Tibial nerve (tissue), 4 donors: ENCODE data around the gene ASB3. TPM values are rescaled to one million over a fixed set of nuclear protein-coding genes. Genes with fewer than 3 reads are reported as not detected.

ENCODE experiments used
- DNase-seq, 2 donors: peaks; one replicate each; pipeline ENCODE4 v3.0.0-alpha.2; 2019; ENCODE audit warnings: low spot score in 2 of 2
- H3K27ac ChIP-seq, 4 donors: fragments of 200-600 bp; sonication (generic) in 3 of 4; one replicate each; pipeline ENCODE4 v1.5.1; 2017 to 2019; ENCODE audit warnings: mild to moderate bottlenecking in 1 of 4
- H3K27me3 ChIP-seq, 2 donors: fragments of 200-600 bp; sonication (generic) in 1 of 2; one replicate each; pipeline versions ENCODE4 v1.5.1 to v1.6.0; 2017 to 2019
- H3K36me3 ChIP-seq, 3 donors: fragments of 200-600 bp; sonication (generic); one replicate each; pipeline ENCODE4 v1.5.1; 2018 to 2019
- H3K4me1 ChIP-seq, 4 donors: fragments of 200-600 bp; sonication (generic) in 3 of 4; one replicate each; pipeline ENCODE4 v1.5.1; 2017 to 2019
- H3K4me3 ChIP-seq, 4 donors: fragments of 200-600 bp; sonication (generic) in 3 of 4; one replicate each; pipeline ENCODE4 v1.5.1; 2017 to 2019; ENCODE audit warnings: mild to moderate bottlenecking in 1 of 4, moderate library complexity in 1 of 4
- H3K9me3 ChIP-seq, 4 donors: fragments of 200-600 bp; sonication (generic) in 3 of 4; one replicate each; pipeline ENCODE4 v1.5.1; 2017 to 2019
- CTCF ChIP-seq, 5 experiments: fragments of 200-600 bp in 3 of 5; fragments of 450-650 bp in 2 of 5; sonication (generic) in 3 of 5; IDR thresholded peaks; one replicate each; pipeline ENCODE4 v1.5.1; 2016 to 2019; ENCODE audit warnings: antibody characterized with exemption in 5 of 5, mild to moderate bottlenecking in 3 of 5, moderate library complexity in 2 of 5
- EP300 ChIP-seq, 2 donors: sonication (generic); formaldehyde crosslinking; IDR thresholded peaks; one replicate each; pipeline ENCODE4 v1.6.1; 2017; ENCODE audit warnings: antibody characterized with exemption in 2 of 2, mild to moderate bottlenecking in 1 of 2
- POLR2A ChIP-seq, 2 donors: fragments of 450-650 bp; IDR thresholded peaks; one replicate each; pipeline ENCODE4 v1.6.1; 2017; ENCODE audit warnings: antibody characterized with exemption in 2 of 2, mild to moderate bottlenecking in 2 of 2, moderate library complexity in 2 of 2
- WGBS, 2 donors: methylation state at CpG; one replicate each; pipeline ENCODE4 v1.1.5; 2018; 5-methylcytosine and 5-hydroxymethylcytosine counted together
- total RNA-seq, 4 donors: library from RNA; depleted of rRNA; stranded (reverse); fragments of >200 nt; gene quantifications; one replicate each; pipeline ENCODE4 v1.1.0, GENCODE V29; 2016

Gene ASB3
- total RNA-seq, 4 donors from 2014 or later: 16.8 to 24.7 (median 17.3) TPM

- no peak overlapping the region for H3K4me3 ChIP-seq
- DNase-seq: peak; percentile 15 to 46
- no peak overlapping the region for H3K27ac ChIP-seq
- no peaks in the 10 kb centered on the region for H3K9me3 ChIP-seq
- 77% methylated on average over 2 of the region's 2 CpGs for WGBS, 2 donors
- H3K36me3 ChIP-seq: peaks cover 0 to 33% (median 0%) of the 10 kb centered on the region in 3 donors
- TF ChIP-seq CTCF (IDR thresholded peaks at IDR 0.05) (no peak), POLR2A (IDR thresholded peaks at IDR 0.05) (no peak), EP300 (IDR thresholded peaks at IDR 0.05) (no peak)
- peaks cover 0 to 8% (median 0%) of the 10 kb centered on the region in 4 donors for H3K4me1 ChIP-seq
- H3K27me3 ChIP-seq: no peaks in the 10 kb centered on the region
Observed at GRCh38 chr2:53755121-53755520, 31.6 kb downstream of the ASB3 start.

- Histone ChIP-seq H3K9me3 (no peaks in the 10 kb centered on the region), H3K4me3 (no peak overlapping the region), H3K27me3 (no peaks in the 10 kb centered on the region), H3K36me3 (peaks cover 0 to 46% (median 0%) of the 10 kb centered on the region in 3 donors), H3K4me1 (peaks cover 0 to 11% (median 0%) of the 10 kb centered on the region in 4 donors), H3K27ac (no peak overlapping the region)
- DNase-seq: no peak
- TF ChIP-seq CTCF (IDR thresholded peaks at IDR 0.05) (no peak), EP300 (IDR thresholded peaks at IDR 0.05) (no peak), POLR2A (IDR thresholded peaks at IDR 0.05) (no peak)
Observed at GRCh38 chr2:53753041-53753440, 33.7 kb downstream of the ASB3 start.

- 87 to 90% methylated on average over 4 of the region's 4 CpGs for WGBS, 2 donors
- Histone ChIP-seq H3K4me3 (no peak overlapping the region), H3K36me3 (peaks cover 0 to 46% (median 2%) of the 10 kb centered on the region in 3 donors), H3K9me3 (no peaks in the 10 kb centered on the region), H3K27ac (no peak overlapping the region), H3K27me3 (no peaks in the 10 kb centered on the region), H3K4me1 (peaks cover 0 to 11% (median 0%) of the 10 kb centered on the region in 4 donors)
- no peak for DNase-seq
- TF ChIP-seq CTCF (IDR thresholded peaks at IDR 0.05): no peak
- no peak for TF ChIP-seq EP300 (IDR thresholded peaks at IDR 0.05)
Observed at GRCh38 chr2:53752385-53752784, 34.4 kb downstream of the ASB3 start.

DNA sequence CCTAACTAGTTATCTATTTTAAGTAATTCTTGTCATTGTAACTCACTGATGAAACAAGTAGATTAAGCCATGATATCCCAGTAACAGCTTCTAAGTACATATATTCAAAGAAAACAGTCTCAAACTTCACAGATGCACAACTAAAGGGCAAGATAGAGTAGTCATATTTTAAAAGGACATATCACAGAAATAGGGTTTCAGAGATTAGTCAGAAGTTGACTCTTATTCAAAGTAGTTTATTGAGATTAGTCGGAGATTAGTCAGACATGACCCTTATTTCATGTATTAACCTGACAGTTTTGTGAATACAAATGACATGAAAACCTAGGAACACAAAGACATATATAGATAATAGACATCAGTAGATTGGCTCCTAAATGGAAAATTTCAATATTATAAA lies 35.0 kb downstream of the ASB3 start:
- Histone ChIP-seq H3K36me3 (peaks cover 0 to 44% (median 2%) of the 10 kb centered on the region in 3 donors), H3K9me3 (no peaks in the 10 kb centered on the region), H3K27ac (no peak overlapping the region), H3K4me3 (no peak overlapping the region), H3K4me1 (peaks cover 0 to 11% (median 0%) of the 10 kb centered on the region in 4 donors), H3K27me3 (no peaks in the 10 kb centered on the region)
- DNase-seq: no peak
- 80 to 86% methylated on average over 1 of the region's 1 CpG for WGBS, 2 donors
- TF ChIP-seq CTCF (IDR thresholded peaks at IDR 0.05) (no peak), POLR2A (IDR thresholded peaks at IDR 0.05) (no peak), EP300 (IDR thresholded peaks at IDR 0.05) (no peak)

DNA sequence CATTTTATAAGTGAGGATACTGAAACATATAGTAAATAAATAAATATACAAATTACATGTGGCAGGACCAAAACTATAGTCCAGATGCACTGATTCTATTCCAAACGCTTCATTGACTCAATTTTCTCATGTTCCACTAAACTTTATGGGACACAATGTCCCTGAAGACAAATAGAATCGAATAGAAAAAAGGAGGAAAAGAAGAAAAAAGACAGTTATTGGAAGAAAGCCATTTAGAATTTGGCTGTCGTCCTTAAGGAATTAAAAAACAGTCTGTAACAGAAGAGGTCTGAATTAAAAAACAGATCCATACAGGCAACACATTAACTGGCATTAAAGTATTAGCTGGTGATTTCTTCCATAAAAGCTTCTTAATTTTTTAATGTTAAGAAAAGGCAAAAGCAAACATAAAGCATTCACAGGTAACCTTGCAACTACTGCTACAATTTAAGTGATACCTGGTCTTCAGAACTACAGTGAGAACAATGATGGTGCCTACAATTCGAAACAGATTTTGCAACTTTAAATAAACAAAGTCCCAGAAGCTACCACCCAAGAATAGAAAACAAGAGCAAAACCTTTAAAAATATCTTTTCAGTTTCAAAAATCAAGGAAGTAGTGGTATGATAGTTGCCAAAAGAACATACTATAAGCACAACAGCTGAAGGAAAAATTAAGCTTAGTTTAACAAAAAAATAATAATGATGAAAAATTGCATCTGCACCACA lies 36.5 kb downstream of the ASB3 start:
- peaks cover 0 to 43% (median 2%) of the 10 kb centered on the region in 3 donors for H3K36me3 ChIP-seq
- H3K27ac ChIP-seq: no peak overlapping the region
- peaks cover 0 to 11% (median 0%) of the 10 kb centered on the region in 4 donors for H3K4me1 ChIP-seq
- 40 to 41% methylated on average over 4 of the region's 4 CpGs for WGBS, 2 donors
- no peak for TF ChIP-seq CTCF (IDR thresholded peaks at IDR 0.05)
- no peak for TF ChIP-seq EP300 (IDR thresholded peaks at IDR 0.05)
- TF ChIP-seq POLR2A (IDR thresholded peaks at IDR 0.05): no peak
- no peak overlapping the region for H3K4me3 ChIP-seq
- no peak for DNase-seq
- no peaks in the 10 kb centered on the region for H3K9me3 ChIP-seq
- H3K27me3 ChIP-seq: no peaks in the 10 kb centered on the region
